GM18519 (cell line): ENCODE data around the gene SLC18A3.

Experiments
- ATAC-seq: cut with Tn5 transposase; IDR thresholded peaks from one replicate; pipeline ENCODE4 v1.9.1; 2021; ENCODE audit warnings: mild to moderate bottlenecking, moderate library complexity; ENCODE audit not compliant: unreplicated experiment, low FRiP score

The SLC18A3 gene

GRCh38 chr10:49647985-49648795 lies 38.1 kb downstream of the SLC18A3 start:
- no peak for ATAC-seq

- no peak for ATAC-seq
These were observed 39.2 kb downstream of the SLC18A3 start for GRCh38 chr10:49649294-49649693.

GRCh38 chr10:49649936-49650723 lies 40.0 kb downstream of the SLC18A3 start:
- no peak for ATAC-seq

GRCh38 chr10:49650724-49651034 lies 40.6 kb downstream of the SLC18A3 start:
- ATAC-seq, result no peak

GRCh38 chr10:49651039-49651835 lies 41.1 kb downstream of the SLC18A3 start:
- ATAC-seq, result no peak

GRCh38 chr10:49651917-49652316 lies 41.8 kb downstream of the SLC18A3 start:
- no peak for ATAC-seq

- ATAC-seq, result no peak
These were observed 42.5 kb downstream of the SLC18A3 start for GRCh38 chr10:49652421-49653272.

- no peak for ATAC-seq
These were observed 43.3 kb downstream of the SLC18A3 start for GRCh38 chr10:49653273-49653929.

GRCh38 chr10:49654036-49654693 lies 44.1 kb downstream of the SLC18A3 start:
- no peak for ATAC-seq

- no peak for ATAC-seq
These were observed 45.0 kb downstream of the SLC18A3 start for GRCh38 chr10:49655099-49655498.

GRCh38 chr10:49656845-49657493 lies 46.9 kb downstream of the SLC18A3 start:
- no peak for ATAC-seq

- no peak for ATAC-seq
These were observed 47.5 kb downstream of the SLC18A3 start for GRCh38 chr10:49657606-49658005.

GRCh38 chr10:49661140-49661856 lies 51.2 kb downstream of the SLC18A3 start:
- no peak for ATAC-seq
